PFSK-1 (cell line): ENCODE measurements around the gene ANOS1. TPM values are rescaled to one million over a fixed set of nuclear protein-coding genes. Genes with fewer than 3 reads are reported as not detected.

Experiments used
- FOXP2 ChIP-seq: optimal IDR thresholded peaks from 2 replicates; pipeline ENCODE3; 2011; ENCODE audit warnings: borderline replicate concordance, control low read depth, inconsistent platforms; ENCODE audit not compliant: insufficient read depth; ENCODE audit errors: extremely low read length, extremely low read depth
- POLR2AphosphoS5 ChIP-seq: IDR thresholded peaks from 2 replicates; pipeline ENCODE4 v1.6.1; 2012; ENCODE audit warnings: low read depth, mild to moderate bottlenecking, control low read depth, low read length, moderate library complexity
- REST ChIP-seq, 2 experiments: IDR thresholded peaks; 2 replicates each; pipeline versions ENCODE4 v1.6.1 to v1.8.0; 2011 to 2012; ENCODE audit warnings: low read depth in 2 of 2, low read length in 2 of 2, control low read depth in 1 of 2, inconsistent platforms in 1 of 2, mild to moderate bottlenecking in 1 of 2, moderate library complexity in 1 of 2; ENCODE audit not compliant: insufficient read depth in 1 of 2
- SIN3A ChIP-seq: IDR thresholded peaks from 2 replicates; pipeline ENCODE4 v1.6.1; 2012; ENCODE audit warnings: mild to moderate bottlenecking, low read length, moderate library complexity, borderline replicate concordance; ENCODE audit not compliant: insufficient read depth
- TAF1 ChIP-seq: IDR thresholded peaks from 2 replicates; pipeline ENCODE4 v1.6.1; 2012; ENCODE audit warnings: low read length, control low read depth, borderline replicate concordance; ENCODE audit not compliant: insufficient read depth
- polyA plus RNA-seq: library from polyadenylated mRNA; unstranded; fragments of >200 nt; gene quantifications from one replicate; pipeline ENCODE4 v1.2.1, GENCODE V29; 2012; ENCODE audit warnings: low read depth, missing spikeins; ENCODE audit not compliant: insufficient read length

Gene ANOS1
- polyA plus RNA-seq = not detected

DNA sequence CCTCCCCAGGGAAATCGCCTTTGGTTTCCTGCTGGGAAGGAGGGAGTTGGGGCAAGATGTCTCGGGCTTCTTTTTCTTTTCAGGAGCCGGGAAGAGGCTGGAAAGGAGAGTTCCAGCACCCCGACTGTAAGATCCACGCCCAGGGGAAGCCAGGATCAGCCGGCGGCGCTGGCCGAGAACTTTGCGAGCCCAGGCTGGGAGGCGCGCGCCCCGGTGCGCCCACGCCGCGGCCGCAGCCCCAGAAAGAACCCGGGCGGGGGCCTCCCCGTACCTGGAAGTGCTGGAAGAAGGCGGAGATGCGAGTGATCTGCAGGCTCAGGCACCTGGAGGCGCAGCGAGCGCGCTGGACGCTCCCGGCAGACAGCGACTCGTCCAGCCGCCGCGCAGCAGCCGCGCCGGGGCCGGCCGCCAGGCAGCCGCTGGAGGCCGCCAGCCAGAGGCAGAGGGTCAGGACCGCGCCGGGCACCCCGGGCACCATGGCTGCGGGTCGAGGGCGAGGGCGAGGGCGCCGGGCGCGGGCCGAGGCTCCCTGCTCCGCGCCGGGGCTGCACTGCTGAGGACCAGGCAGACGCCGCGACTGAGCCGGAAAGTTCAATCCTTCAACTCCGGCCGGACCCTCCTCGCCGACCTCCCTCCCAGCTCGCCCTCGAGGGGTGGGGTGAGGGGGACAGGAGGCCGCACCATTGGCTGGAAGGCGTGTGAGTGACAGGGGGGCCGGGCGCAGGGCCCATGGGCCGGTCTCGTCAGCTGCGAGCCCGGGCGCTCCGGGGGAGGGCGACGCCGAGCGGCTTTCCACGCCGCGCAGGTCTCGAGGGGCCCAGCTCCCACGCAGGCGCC, at the start of gene ANOS1:
Gene ANOS1 (minus strand): TSS at position 579 of the 837 bp plus-strand sequence. CDS start 101 bp downstream, at position 478.
- TF ChIP-seq SIN3A = no peak
- no peak for TF ChIP-seq TAF1
- no peak for TF ChIP-seq REST (IDR thresholded peaks at IDR 0.05; ENCODE audit: insufficient read depth in 1 of 2, low read depth in 2 of 2, low read length in 2 of 2)
- TF ChIP-seq POLR2AphosphoS5 = no peak
- TF ChIP-seq FOXP2 = no peak

- TF ChIP-seq TAF1 (no peak), SIN3A (no peak), POLR2AphosphoS5 (no peak), REST (IDR thresholded peaks at IDR 0.05; ENCODE audit: insufficient read depth in 1 of 2, low read depth in 2 of 2, low read length in 2 of 2) (no peak), FOXP2 (no peak)
Measured at GRCh38 chrX:8773117-8773516, 41.2 kb upstream of the ANOS1 start.

GRCh38 chrX:8760021-8760420, 28.1 kb upstream of the ANOS1 start:
- TF ChIP-seq REST (IDR thresholded peaks at IDR 0.05; ENCODE audit: insufficient read depth in 1 of 2, low read depth in 2 of 2, low read length in 2 of 2) = no peak
- TF ChIP-seq POLR2AphosphoS5 = no peak
- TF ChIP-seq SIN3A = no peak
- no peak for TF ChIP-seq TAF1
- TF ChIP-seq FOXP2 = no peak

- no peak for TF ChIP-seq TAF1
- no peak for TF ChIP-seq SIN3A
- TF ChIP-seq POLR2AphosphoS5 = no peak
- TF ChIP-seq REST (IDR thresholded peaks at IDR 0.05; ENCODE audit: insufficient read depth in 1 of 2, low read depth in 2 of 2, low read length in 2 of 2) = no peak
- no peak for TF ChIP-seq FOXP2
Measured at GRCh38 chrX:8755813-8756212, 23.9 kb upstream of the ANOS1 start.

- TF ChIP-seq TAF1 (no peak), FOXP2 (no peak), POLR2AphosphoS5 (no peak)
Measured at GRCh38 chrX:8755116-8755515, 23.2 kb upstream of the ANOS1 start.
